ENCODE data around the gene PDE8A. TPM values are rescaled to one million over a fixed set of nuclear protein-coding genes. Genes with fewer than 3 reads are reported as not detected.

The PDE8A gene
- total RNA-seq, 1 donor: 26.2 TPM

DNA sequence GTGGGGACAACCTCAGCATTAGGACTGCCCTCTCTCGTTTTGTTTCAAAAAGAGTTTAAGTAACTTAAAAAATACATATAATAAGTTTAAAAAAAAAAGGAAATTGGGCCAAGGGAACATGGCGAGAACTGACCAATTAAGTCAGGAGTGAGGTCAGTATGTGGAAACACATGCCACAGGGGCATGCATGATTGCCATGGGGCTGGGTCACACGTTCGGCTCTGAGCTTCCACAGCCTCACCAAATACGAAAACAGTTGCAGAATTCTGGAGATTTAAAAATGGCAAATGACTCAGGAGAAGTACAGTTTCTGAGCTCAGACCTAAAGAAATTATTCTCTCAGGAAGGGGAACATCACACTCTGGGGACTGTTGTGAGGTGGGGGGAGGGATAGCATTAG lies 24.1 kb downstream of the PDE8A start:
- TF ChIP-seq CTCF (IDR thresholded peaks at IDR 0.05; ENCODE audit: insufficient read depth, low read length): no peak
- no peak for DNase-seq (ENCODE audit: low read depth)
- no peak overlapping the region for H3K4me3 ChIP-seq (ENCODE audit: low read depth, low read length)

GRCh38 chr15:85006201-85006600 lies 24.5 kb downstream of the PDE8A start:
- H3K4me3 ChIP-seq (ENCODE audit: low read depth, low read length): no peak overlapping the region
- no peak for TF ChIP-seq CTCF (IDR thresholded peaks at IDR 0.05; ENCODE audit: insufficient read depth, low read length)
- no peak for DNase-seq (ENCODE audit: low read depth)

GRCh38 chr15:85006655-85007054 lies 25.0 kb downstream of the PDE8A start:
- no peak overlapping the region for H3K4me3 ChIP-seq (ENCODE audit: low read depth, low read length)
- DNase-seq (ENCODE audit: low read depth): no peak
- no peak for TF ChIP-seq CTCF (IDR thresholded peaks at IDR 0.05; ENCODE audit: insufficient read depth, low read length)

- no peak overlapping the region for H3K4me3 ChIP-seq (ENCODE audit: low read depth, low read length)
- no peak for TF ChIP-seq CTCF (IDR thresholded peaks at IDR 0.05; ENCODE audit: insufficient read depth, low read length)
- DNase-seq (ENCODE audit: low read depth): no peak
Measured at GRCh38 chr15:85007137-85007536, 25.5 kb downstream of the PDE8A start.

- no peak for TF ChIP-seq CTCF (IDR thresholded peaks at IDR 0.05; ENCODE audit: insufficient read depth, low read length)
- DNase-seq (ENCODE audit: low read depth): no peak
Measured at GRCh38 chr15:85007741-85008397, 26.2 kb downstream of the PDE8A start.

DNA sequence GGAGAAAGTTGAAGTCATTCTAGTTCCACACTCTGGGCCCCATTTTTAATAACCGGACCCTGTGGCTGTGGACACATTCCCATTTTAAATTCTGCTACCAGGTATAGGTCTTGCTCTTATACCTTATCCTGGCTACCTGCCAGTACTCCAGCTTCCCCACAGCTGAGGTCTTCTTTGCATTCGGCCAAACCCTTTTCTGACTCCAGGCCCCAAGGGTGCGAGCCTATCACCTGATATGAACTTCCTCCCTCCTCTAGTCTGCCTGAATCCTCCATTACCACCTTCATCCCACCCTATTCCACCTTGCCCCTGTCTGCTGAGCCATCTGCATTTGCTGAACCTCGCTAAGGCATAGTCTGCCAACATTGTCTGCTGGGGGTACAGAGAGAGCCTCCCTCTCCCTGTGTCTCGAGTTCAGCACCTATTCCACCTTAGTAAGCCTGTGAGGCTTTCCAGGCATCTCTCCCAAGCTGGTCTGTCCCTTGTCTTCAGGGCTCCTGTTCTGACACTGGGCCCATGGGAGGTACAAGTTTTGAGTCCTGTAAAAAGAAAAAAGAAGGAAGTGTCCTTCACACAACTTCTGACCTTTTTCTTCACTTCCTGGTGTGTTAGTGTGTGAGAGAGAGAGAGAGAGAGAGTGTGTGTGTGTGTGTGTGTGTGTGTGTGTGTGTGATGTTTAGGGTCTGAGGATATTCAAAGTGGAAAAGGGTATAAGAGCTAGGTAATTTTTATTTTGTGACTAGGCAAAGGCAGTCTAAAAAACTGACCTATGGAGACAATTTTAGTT lies 27.0 kb downstream of the PDE8A start:
- DNase-seq (ENCODE audit: low read depth): no peak
- no peak overlapping the region for H3K4me3 ChIP-seq (ENCODE audit: low read depth, low read length)
- no peak for TF ChIP-seq CTCF (IDR thresholded peaks at IDR 0.05; ENCODE audit: insufficient read depth, low read length)

More at GRCh38 chr15:85007741-85008397, 26.2 kb downstream of the PDE8A start:
- H3K4me3 ChIP-seq (ENCODE audit: low read depth, low read length): no peak overlapping the region
